Gastroesophageal sphincter (tissue), 4 donors: ENCODE data around the gene LRRC8C. TPM values are rescaled to one million over a fixed set of nuclear protein-coding genes. Genes with fewer than 3 reads are reported as not detected.

Experiments
- ATAC-seq: fragments of 150-250 bp; one replicate; pipeline ENCODE4 v1.9.1; 2016; ENCODE audit warnings: mild to moderate bottlenecking, moderate library complexity
- H3K27ac ChIP-seq, 4 donors: fragments of 200-600 bp; sonication (generic) in 3 of 4; 1 replicate in 3 of 4; 2 replicates in 1 of 4; pipeline ENCODE4 v1.5.1; 2016 to 2019
- H3K27me3 ChIP-seq: fragments of 200-600 bp; sonication (generic); one replicate; pipeline ENCODE4 v1.5.1; 2019
- H3K36me3 ChIP-seq, 2 donors: fragments of 200-600 bp; sonication (generic); one replicate each; pipeline ENCODE4 v1.5.1; 2019; ENCODE audit warnings: control low read depth in 1 of 2
- H3K4me1 ChIP-seq, 3 donors: fragments of 200-600 bp; sonication (generic); 1 replicate in 2 of 3; 2 replicates in 1 of 3; pipeline ENCODE4 v1.5.1; 2016 to 2019; ENCODE audit warnings: control low read depth in 2 of 3
- H3K4me3 ChIP-seq, 2 donors: fragments of 200-600 bp; sonication (generic); one replicate each; pipeline ENCODE4 v1.5.1; 2019; ENCODE audit warnings: mild to moderate bottlenecking in 1 of 2, moderate library complexity in 1 of 2
- H3K9me3 ChIP-seq, 3 donors: fragments of 200-600 bp; sonication (generic); one replicate each; pipeline ENCODE4 v1.5.1; 2017 to 2019; ENCODE audit warnings: control low read depth in 2 of 3
- CTCF ChIP-seq, 4 experiments: fragments of 200-600 bp in 2 of 4; fragments of 450-650 bp in 2 of 4; sonication (generic) in 1 of 4; IDR thresholded peaks; one replicate each; pipeline ENCODE4 v1.5.1; 2017 to 2019; ENCODE audit warnings: antibody characterized with exemption in 4 of 4, mild to moderate bottlenecking in 2 of 4, moderate library complexity in 2 of 4
- EP300 ChIP-seq: sonication (generic); formaldehyde crosslinking; IDR thresholded peaks from one replicate; pipeline ENCODE4 v1.6.1; 2017; ENCODE audit warnings: antibody characterized with exemption, mild to moderate bottlenecking
- POLR2A ChIP-seq, 2 donors: fragments of 450-650 bp; IDR thresholded peaks; one replicate each; pipeline ENCODE4 v1.6.1; 2017; ENCODE audit warnings: antibody characterized with exemption in 2 of 2, mild to moderate bottlenecking in 2 of 2, moderate library complexity in 1 of 2
- POLR2AphosphoS5 ChIP-seq: sonication (generic); formaldehyde crosslinking; IDR thresholded peaks from one replicate; pipeline ENCODE4 v1.6.1; 2017; ENCODE audit warnings: antibody characterized with exemption
- WGBS, 2 donors: methylation state at CpG; one replicate each; pipeline ENCODE4 v1.1.5; 2018; ENCODE audit warnings: low coverage in 1 of 2; 5-methylcytosine and 5-hydroxymethylcytosine counted together
- total RNA-seq, 4 donors: library from RNA; depleted of rRNA; stranded (reverse); fragments of >200 nt; gene quantifications; one replicate each; pipeline ENCODE4 v1.1.0, GENCODE V29; 2016

Gene LRRC8C
- total RNA-seq, 4 donors from 2014 or later, result 5.4 to 9.6 (median 6.2) TPM

GRCh38 chr1:89711140-89711778 is 78.3 kb downstream of the LRRC8C start:
- Histone ChIP-seq H3K9me3 (no peaks in the 10 kb centered on the region), H3K4me1 (no peaks in the 10 kb centered on the region), H3K36me3 (peaks cover 0 to 23% of the 10 kb centered on the region in 2 donors), H3K4me3 (no peak overlapping the region), H3K27me3 (no peaks in the 10 kb centered on the region), H3K27ac (no peak overlapping the region)
- ATAC-seq, result no peak
- WGBS, 2 donors, result 79 to 87% methylated on average over 5 of the region's 5 CpGs
- TF ChIP-seq CTCF (IDR thresholded peaks at IDR 0.05), result no peak
- no peak for TF ChIP-seq POLR2A (IDR thresholded peaks at IDR 0.05)
- TF ChIP-seq EP300, result no peak
- TF ChIP-seq POLR2AphosphoS5, result no peak

DNA sequence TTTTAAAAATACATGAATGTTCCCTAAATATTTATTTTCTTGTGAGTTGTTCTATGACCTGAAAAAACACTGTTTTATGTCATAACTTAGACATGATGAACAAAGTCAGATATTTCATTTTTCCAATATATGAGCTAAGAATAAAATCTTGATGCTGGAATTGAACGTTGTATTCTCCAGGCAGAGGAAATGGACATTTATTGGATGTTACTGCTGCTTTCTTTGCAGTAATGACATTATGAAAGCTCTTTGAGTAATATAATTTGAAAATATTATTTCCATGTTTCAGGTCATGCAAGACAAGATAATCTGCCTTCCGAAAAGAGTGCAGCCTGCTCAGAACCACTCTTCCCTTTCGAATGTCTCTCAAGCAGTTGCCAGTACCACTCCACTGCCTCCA is 79.5 kb downstream of the LRRC8C start:
- no peak overlapping the region for H3K27ac ChIP-seq
- TF ChIP-seq POLR2A (IDR thresholded peaks at IDR 0.05), result no peak
- TF ChIP-seq EP300, result no peak
- TF ChIP-seq POLR2AphosphoS5, result no peak
- no peak for TF ChIP-seq CTCF (IDR thresholded peaks at IDR 0.05)
- 94 to 96% methylated on average over 3 of the region's 3 CpGs for WGBS, 2 donors
- H3K4me1 ChIP-seq, result no peaks in the 10 kb centered on the region
- H3K27me3 ChIP-seq, result no peaks in the 10 kb centered on the region
- no peak overlapping the region for H3K4me3 ChIP-seq
- no peaks in the 10 kb centered on the region for H3K9me3 ChIP-seq
- no peak for ATAC-seq
- H3K36me3 ChIP-seq, result peaks cover 0 to 23% of the 10 kb centered on the region in 2 donors

DNA sequence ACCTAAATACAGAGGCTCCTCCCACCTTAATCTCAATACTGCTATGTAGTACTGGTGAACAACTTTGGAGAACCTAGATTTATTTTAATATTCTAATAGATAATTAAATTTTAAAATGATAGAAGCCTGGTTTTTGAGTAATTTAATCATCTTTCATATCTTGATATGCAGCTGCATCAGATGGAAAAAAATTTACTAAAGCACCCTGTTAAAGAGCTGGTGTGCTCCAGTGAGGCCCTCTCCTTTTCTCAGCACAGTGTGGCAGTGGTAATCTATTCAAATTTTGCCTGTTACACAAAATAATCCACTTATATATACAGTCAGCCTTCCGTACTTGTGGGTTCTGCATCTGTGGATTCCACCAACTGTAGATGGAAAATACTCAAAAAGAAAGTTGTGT is 82.8 kb downstream of the LRRC8C start:
- Histone ChIP-seq H3K4me3 (no peak overlapping the region), H3K36me3 (peaks cover 0 to 23% of the 10 kb centered on the region in 2 donors), H3K9me3 (no peaks in the 10 kb centered on the region), H3K27ac (no peak overlapping the region), H3K27me3 (no peaks in the 10 kb centered on the region), H3K4me1 (peaks cover 0 to 15% (median 8%) of the 10 kb centered on the region in 3 donors)
- ATAC-seq, result no peak
- TF ChIP-seq CTCF (IDR thresholded peaks at IDR 0.05) (no peak), POLR2A (IDR thresholded peaks at IDR 0.05) (no peak), EP300 (no peak), POLR2AphosphoS5 (no peak)
- WGBS, 2 donors, result 87 to 100% methylated on average over 1 of the region's 1 CpG

DNA sequence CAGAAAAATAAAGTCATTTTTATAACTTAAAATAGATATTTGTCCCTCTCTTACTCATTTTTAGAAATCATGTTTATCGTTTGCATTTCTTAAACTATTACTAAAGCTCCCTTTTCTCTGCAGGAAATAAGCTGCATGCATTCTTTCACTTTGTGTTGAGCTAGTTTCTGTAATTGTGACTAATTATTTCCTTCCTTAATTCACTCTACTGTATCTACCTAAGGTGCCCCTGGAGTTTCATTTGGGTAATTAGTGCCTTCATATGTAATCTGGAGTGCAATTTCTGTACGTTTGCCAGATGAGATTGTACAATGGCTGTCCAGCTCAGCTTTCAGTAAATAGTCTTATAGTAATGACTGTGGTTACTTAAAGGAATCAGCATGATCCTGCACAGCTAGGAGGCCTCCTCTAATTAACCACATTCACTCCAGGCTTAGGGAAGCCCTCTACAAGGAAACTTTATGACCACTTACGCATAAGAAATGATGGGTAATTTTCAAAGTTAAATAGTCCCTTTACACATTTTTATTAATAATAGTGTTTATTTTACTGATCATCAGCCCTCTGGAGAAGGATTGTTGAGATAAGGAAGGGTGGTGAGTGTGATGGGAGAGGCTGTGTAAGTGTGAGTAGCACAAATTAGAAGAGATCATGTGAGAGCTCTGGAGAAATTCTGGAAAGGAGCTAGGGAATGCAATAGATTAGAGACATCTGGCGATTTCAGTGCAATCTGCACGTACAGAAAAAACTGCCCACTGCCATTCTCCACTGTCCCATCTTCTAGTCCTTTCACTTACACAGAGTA is 86.8 kb downstream of the LRRC8C start:
- ATAC-seq, result no peak
- H3K9me3 ChIP-seq, result no peaks in the 10 kb centered on the region

More for the DNA sequence above, 86.8 kb downstream of the LRRC8C start:
- peaks cover 0 to 28% (median 8%) of the 10 kb centered on the region in 3 donors for H3K4me1 ChIP-seq
- no peaks in the 10 kb centered on the region for H3K27me3 ChIP-seq
- WGBS, 2 donors, result 53 to 55% methylated on average over 5 of the region's 5 CpGs
- H3K4me3 ChIP-seq, result no peak overlapping the region
- TF ChIP-seq POLR2A (IDR thresholded peaks at IDR 0.05) (no peak), CTCF (IDR thresholded peaks at IDR 0.05) (no peak), EP300 (no peak), POLR2AphosphoS5 (no peak)
- peak overlapping the region in 2 of 4 donors; percentile 24 to 26 for H3K27ac ChIP-seq
- H3K36me3 ChIP-seq, result peaks cover 0 to under 1% of the 10 kb centered on the region in 2 donors
